ENCODE results near the gene ZNF74.
"Not testable (repeated sequence)": the region's sequence is repeated elsewhere in the genome, so short reads cannot be mapped to it uniquely, and the experiment has no call there.

GRCh38 chr22:20376281-20376680, 17.7 kb upstream of the ZNF74 start:
- TF ChIP-seq POLR2A (IDR thresholded peaks at IDR 0.05); CTCF (IDR thresholded peaks at IDR 0.05 in 8 of 11, conservative IDR thresholded peaks at IDR 0.05 in 3 of 11): not testable (repeated sequence)

Measured in spleen (tissue), 7 donors.